Measurements from ENCODE around the gene GDF9. TPM values are rescaled to one million over a fixed set of nuclear protein-coding genes. Genes with fewer than 3 reads are reported as not detected.

Gene GDF9, protein sequence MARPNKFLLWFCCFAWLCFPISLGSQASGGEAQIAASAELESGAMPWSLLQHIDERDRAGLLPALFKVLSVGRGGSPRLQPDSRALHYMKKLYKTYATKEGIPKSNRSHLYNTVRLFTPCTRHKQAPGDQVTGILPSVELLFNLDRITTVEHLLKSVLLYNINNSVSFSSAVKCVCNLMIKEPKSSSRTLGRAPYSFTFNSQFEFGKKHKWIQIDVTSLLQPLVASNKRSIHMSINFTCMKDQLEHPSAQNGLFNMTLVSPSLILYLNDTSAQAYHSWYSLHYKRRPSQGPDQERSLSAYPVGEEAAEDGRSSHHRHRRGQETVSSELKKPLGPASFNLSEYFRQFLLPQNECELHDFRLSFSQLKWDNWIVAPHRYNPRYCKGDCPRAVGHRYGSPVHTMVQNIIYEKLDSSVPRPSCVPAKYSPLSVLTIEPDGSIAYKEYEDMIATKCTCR
- total RNA-seq (2022; extraction: Qiagen RNA extraction) = 0.14 to 0.38 TPM (median 0.21 TPM) in 5 replicates

DNA sequence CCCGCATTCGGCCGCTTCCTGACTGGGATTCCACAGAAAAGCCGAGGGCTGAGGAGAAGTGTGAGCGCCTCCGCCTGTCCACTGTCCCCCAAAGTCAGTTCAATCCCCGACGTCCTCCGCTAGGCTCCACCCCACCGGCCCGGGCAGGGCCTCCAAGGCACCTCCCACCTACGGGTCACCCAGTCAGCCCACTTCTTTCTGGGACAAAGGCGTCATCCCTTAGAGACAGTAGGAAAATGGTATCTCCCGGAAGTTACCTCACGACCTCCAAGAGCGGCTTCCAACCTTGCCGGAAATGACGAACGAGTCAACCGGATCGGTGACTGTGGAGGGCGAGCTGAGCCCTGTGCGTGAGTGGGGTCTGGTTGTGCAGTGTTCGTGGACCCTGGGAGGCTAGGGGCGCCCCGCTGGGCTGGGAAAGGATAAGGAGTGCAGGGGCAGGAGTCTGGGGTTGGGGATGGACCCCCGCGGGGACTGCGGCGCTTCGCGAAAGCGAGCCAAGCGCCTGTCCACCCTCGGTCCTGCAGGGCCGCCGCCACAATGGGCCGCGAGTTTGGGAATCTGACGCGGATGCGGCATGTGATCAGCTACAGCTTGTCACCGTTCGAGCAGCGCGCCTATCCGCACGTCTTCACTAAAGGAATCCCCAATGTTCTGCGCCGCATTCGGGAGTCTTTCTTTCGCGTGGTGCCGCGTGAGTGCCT is at the start of gene GDF9, which contains the start of gene UQCRQ:
TSS of gene GDF9 (minus strand) at position 128 of the 704 bp plus-strand sequence. CDS start 1,936 bp downstream, outside the sequence.
TSS of gene UQCRQ (plus strand) at position 301 of the 704 bp plus-strand sequence. CDS start at position 541, 240 bp downstream.

GRCh38 chr5:132873119-132873929 is 7.1 kb upstream of the GDF9 start, which contains the start of gene LEAP2:
TSS of gene LEAP2 (plus strand) at chr5:132873668. CDS start at chr5:132873695, 27 bp downstream.

GRCh38 chr5:132830436-132831094 is 35.7 kb downstream of the GDF9 start, which contains the start of gene SHROOM1:
TSS of gene SHROOM1 (minus strand) at chr5:132830647. CDS start at chr5:132826140, 4,507 bp downstream.

GRCh38 chr5:132812781-132813598 is 53.3 kb downstream of the GDF9 start, which contains the start of gene SOWAHA:
TSS of gene SOWAHA (plus strand) at chr5:132813302. CDS start at chr5:132813622, 320 bp downstream.

Other genes with a start within 250 kb of the GDF9 start
- gene IL13, start 208.3 kb downstream of the GDF9 start, total RNA-seq (2022; extraction: Qiagen RNA extraction) = 0.08 TPM in 1 of 5 replicates, not detected in the others
- not detected in 5 replicates for gene IL4, start 192.5 kb downstream of the GDF9 start, total RNA-seq (2022; extraction: Qiagen RNA extraction)
- 7.0 to 11.0 TPM (median 8.4 TPM) in 5 replicates for gene KIF3A, start 128.9 kb downstream of the GDF9 start, total RNA-seq (2022; extraction: Qiagen RNA extraction)
- 0.07 to 0.22 TPM (median 0.07 TPM) in 5 replicates for gene CCNI2, start 119.0 kb downstream of the GDF9 start, total RNA-seq (2022; extraction: Qiagen RNA extraction)
- gene SEPTIN8, start 89.2 kb downstream of the GDF9 start, total RNA-seq (2022; extraction: Qiagen RNA extraction) = 16.6 to 22.2 TPM (median 20.6 TPM) in 5 replicates
- 0.08 to 0.14 TPM (median 0.13 TPM) in 5 replicates for gene SOWAHA, start 53.2 kb downstream of the GDF9 start, total RNA-seq (2022; extraction: Qiagen RNA extraction)
- gene SHROOM1, start 35.8 kb downstream of the GDF9 start, total RNA-seq (2022; extraction: Qiagen RNA extraction) = 8.8 to 11.6 TPM (median 10.2 TPM) in 5 replicates
- gene UQCRQ, start 173 bp upstream of the GDF9 start, total RNA-seq (2022; extraction: Qiagen RNA extraction) = 288 to 594 TPM (median 523 TPM) in 5 replicates
- 0.62 to 1.0 TPM (median 0.97 TPM) in 5 replicates for gene LEAP2, start 7.2 kb upstream of the GDF9 start, total RNA-seq (2022; extraction: Qiagen RNA extraction)
- gene AFF4, start 97.2 kb upstream of the GDF9 start, total RNA-seq (2022; extraction: Qiagen RNA extraction) = 17.7 to 31.0 TPM (median 24.6 TPM) in 5 replicates
- gene ZCCHC10, start 160.1 kb upstream of the GDF9 start, total RNA-seq (2022; extraction: Qiagen RNA extraction) = 23.8 to 28.4 TPM (median 27.7 TPM) in 5 replicates
- 150 to 192 TPM (median 180 TPM) in 5 replicates for gene HSPA4, start 185.5 kb upstream of the GDF9 start, total RNA-seq (2022; extraction: Qiagen RNA extraction)